ENCODE results near the gene HENMT1.

DNA sequence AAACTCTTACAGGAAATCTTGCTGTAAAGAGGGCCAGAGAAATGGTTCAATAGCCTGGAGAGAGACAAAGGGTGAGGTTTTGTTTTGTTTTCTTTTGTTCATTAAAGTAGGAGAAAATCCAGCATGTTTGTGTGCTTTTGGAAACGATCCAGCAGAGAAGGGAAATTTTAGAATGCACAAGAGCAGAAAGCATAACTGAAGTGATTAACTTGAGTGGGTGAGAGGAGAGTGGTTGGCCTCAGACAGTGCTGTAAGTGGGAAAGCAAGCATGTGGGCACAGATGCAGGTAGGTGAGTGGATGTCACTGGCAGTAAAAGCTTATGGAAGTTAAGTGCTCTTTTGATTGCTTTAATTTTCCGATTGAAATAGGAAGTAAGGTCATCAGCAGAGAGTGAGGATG is 50.8 kb downstream of the HENMT1 start:
- TF ChIP-seq POLR2AphosphoS5 (IDR thresholded peaks at IDR 0.05; ENCODE audit: low read depth): no peak
- TF ChIP-seq, protein P1, sequence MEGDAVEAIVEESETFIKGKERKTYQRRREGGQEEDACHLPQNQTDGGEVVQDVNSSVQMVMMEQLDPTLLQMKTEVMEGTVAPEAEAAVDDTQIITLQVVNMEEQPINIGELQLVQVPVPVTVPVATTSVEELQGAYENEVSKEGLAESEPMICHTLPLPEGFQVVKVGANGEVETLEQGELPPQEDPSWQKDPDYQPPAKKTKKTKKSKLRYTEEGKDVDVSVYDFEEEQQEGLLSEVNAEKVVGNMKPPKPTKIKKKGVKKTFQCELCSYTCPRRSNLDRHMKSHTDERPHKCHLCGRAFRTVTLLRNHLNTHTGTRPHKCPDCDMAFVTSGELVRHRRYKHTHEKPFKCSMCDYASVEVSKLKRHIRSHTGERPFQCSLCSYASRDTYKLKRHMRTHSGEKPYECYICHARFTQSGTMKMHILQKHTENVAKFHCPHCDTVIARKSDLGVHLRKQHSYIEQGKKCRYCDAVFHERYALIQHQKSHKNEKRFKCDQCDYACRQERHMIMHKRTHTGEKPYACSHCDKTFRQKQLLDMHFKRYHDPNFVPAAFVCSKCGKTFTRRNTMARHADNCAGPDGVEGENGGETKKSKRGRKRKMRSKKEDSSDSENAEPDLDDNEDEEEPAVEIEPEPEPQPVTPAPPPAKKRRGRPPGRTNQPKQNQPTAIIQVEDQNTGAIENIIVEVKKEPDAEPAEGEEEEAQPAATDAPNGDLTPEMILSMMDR (IDR thresholded peaks at IDR 0.05; ENCODE audit: insufficient read depth, low read length): no peak
